Type B pancreatic cell (in vitro differentiated cells): ENCODE data around the gene MLST8. TPM values are rescaled to one million over a fixed set of nuclear protein-coding genes. Genes with fewer than 3 reads are reported as not detected.
A peak's percentile ranks its signal among the peaks of the same experiment; 100 is the strongest.

ENCODE experiments used
- DNase-seq: peaks from one replicate; pipeline ENCODE4 v3.0.0; 2021; ENCODE audit warnings: mixed read lengths; ENCODE audit not compliant: unreplicated experiment; ENCODE audit errors: extremely low spot score
- H3K27ac Mint-ChIP-seq: 2 replicates; pipeline ENCODE4 v1.8.0; 2021; ENCODE audit warnings: mild to moderate bottlenecking, mixed read lengths
- H3K27me3 Mint-ChIP-seq: 2 replicates; pipeline ENCODE4 v1.8.0; 2021; ENCODE audit warnings: mixed read lengths
- H3K36me3 Mint-ChIP-seq: 2 replicates; pipeline ENCODE4 v1.8.0; 2021; ENCODE audit warnings: mixed read lengths
- H3K4me1 Mint-ChIP-seq: one replicate; pipeline ENCODE4 v1.8.0; 2021; ENCODE audit warnings: mixed read lengths; ENCODE audit not compliant: unreplicated experiment
- H3K4me3 Mint-ChIP-seq: 2 replicates; pipeline ENCODE4 v1.8.0; 2021; ENCODE audit warnings: mild to moderate bottlenecking, mixed read lengths
- H3K9me3 Mint-ChIP-seq: 2 replicates; pipeline ENCODE4 v1.8.0; 2021; ENCODE audit warnings: mixed read lengths
- CTCF ChIP-seq: fragments of 200-600 bp; sonication (generic); conservative IDR thresholded peaks from 2 replicates; pipeline ENCODE4 v1.5.0; 2021; ENCODE audit warnings: antibody characterized with exemption, mild to moderate bottlenecking
- long read RNA-seq: library from polyadenylated mRNA; unstranded; transcript quantifications from one replicate; pipeline ENCODE4 v2.0.0, GENCODE V29; 2020
- total RNA-seq: library from RNA; stranded (reverse); gene quantifications from 2 replicates; pipeline ENCODE4 v1.2.1, GENCODE V29; 2021; ENCODE audit warnings: low replicate concordance

Gene MLST8
- 44.9 and 56.8 TPM in 2 replicates for total RNA-seq
- long read RNA-seq, transcript MLST8-215 (9 exons, 1,861 nt) = major isoform, 6 of 18 reads
- long read RNA-seq, transcript MLST8-232 (9 exons, 1,870 nt) = major isoform, 6 of 18 reads
- long read RNA-seq, partial matches to known transcripts = 4 of 18 reads
- long read RNA-seq, other reads (novel, unspliced or antisense) = 1 of 18 reads

GRCh38 chr16:2205104-2205966 is at the start of gene MLST8:
Gene MLST8 (plus strand): TSS chr16:2205454. CDS start chr16:2206086, 632 bp downstream.
- Mint-ChIP-seq H3K27ac (peak within 1 kb of the TSS; percentile 76), H3K4me3 (peak within 1 kb of the TSS; percentile 85), H3K9me3 (no peaks in the 10 kb centered on the region), H3K27me3 (peaks cover 11% of the 10 kb centered on the region), H3K36me3 (peaks cover 4% of the 10 kb centered on the region), H3K4me1 (peaks cover 14% of the 10 kb centered on the region)
- DNase-seq = peak; percentile 94
- peak; percentile 45 for TF ChIP-seq CTCF

- TF ChIP-seq CTCF = no peak
- Mint-ChIP-seq H3K4me1 (peaks cover 22% of the 10 kb centered on the region), H3K27ac (peak overlapping the region; percentile 92), H3K9me3 (no peaks in the 10 kb centered on the region), H3K4me3 (peak overlapping the region; percentile 94), H3K36me3 (peaks cover 4% of the 10 kb centered on the region), H3K27me3 (peaks cover 3% of the 10 kb centered on the region)
- no peak for DNase-seq
Measured at GRCh38 chr16:2155977-2156848, 49.0 kb upstream of the MLST8 start.

GRCh38 chr16:2156849-2157224 is 48.4 kb upstream of the MLST8 start:
- peaks cover 19% of the 10 kb centered on the region for H3K4me1 Mint-ChIP-seq
- no peak for DNase-seq
- no peaks in the 10 kb centered on the region for H3K9me3 Mint-ChIP-seq
- TF ChIP-seq CTCF = no peak
- H3K27me3 Mint-ChIP-seq = peaks cover 3% of the 10 kb centered on the region
- H3K27ac Mint-ChIP-seq = peak overlapping the region; percentile 92
- peak overlapping the region; percentile 94 for H3K4me3 Mint-ChIP-seq
- peaks cover 4% of the 10 kb centered on the region for H3K36me3 Mint-ChIP-seq

- peaks cover 4% of the 10 kb centered on the region for H3K36me3 Mint-ChIP-seq
- no peak for TF ChIP-seq CTCF
- H3K27ac Mint-ChIP-seq = no peak overlapping the region
- peak overlapping the region; percentile 94 for H3K4me3 Mint-ChIP-seq
- no peak for DNase-seq
- H3K27me3 Mint-ChIP-seq = peaks cover 3% of the 10 kb centered on the region
- H3K4me1 Mint-ChIP-seq = peaks cover 19% of the 10 kb centered on the region
- no peaks in the 10 kb centered on the region for H3K9me3 Mint-ChIP-seq
Measured at GRCh38 chr16:2157480-2158261, 47.6 kb upstream of the MLST8 start.

GRCh38 chr16:2158262-2158638 is 47.0 kb upstream of the MLST8 start:
- Mint-ChIP-seq H3K27ac (no peak overlapping the region), H3K36me3 (peaks cover 4% of the 10 kb centered on the region), H3K4me3 (no peak overlapping the region), H3K27me3 (peaks cover 3% of the 10 kb centered on the region), H3K9me3 (no peaks in the 10 kb centered on the region), H3K4me1 (peaks cover 18% of the 10 kb centered on the region)
- TF ChIP-seq CTCF = no peak
- no peak for DNase-seq
